ENCODE results near the gene CD99. TPM values are rescaled to one million over a fixed set of nuclear protein-coding genes. Genes with fewer than 3 reads are reported as not detected.

Gene CD99
- total and polyA plus RNA-seq, 9 of the 15 experiments (the other 6 are each of a cell fraction or from before 2014, with no cell fraction given): 5.0 to 55.3 (median 34.5) TPM

DNA sequence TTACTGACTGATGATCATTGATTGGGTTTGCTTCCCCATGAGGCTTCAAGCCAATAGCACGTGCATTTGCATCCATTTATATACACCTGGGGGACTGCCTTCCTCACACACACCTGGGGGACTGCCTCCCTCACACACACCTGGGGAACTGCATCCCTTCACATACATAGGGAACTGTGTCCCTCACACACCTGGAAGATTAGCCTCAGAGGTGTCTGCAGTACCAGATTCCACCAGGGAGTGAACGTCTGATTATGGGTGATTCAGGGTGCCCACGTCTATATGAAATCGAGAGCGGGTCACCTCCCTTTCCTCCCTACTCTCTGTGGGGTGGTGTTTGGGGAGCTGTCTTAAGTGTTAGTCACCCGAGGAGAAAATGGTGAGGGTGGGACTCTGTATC is 16.9 kb downstream of the CD99 start:
- no peak for DNase-seq (ENCODE audit: extremely low read depth in 1 of 4, low spot score in 3 of 4)
- intact Hi-C loops (cut with micrococcal nuclease) (no loop called here), in situ Hi-C loops (cut with MboI) (no loop called here)
- no peaks in the 10 kb centered on the region for H3K27me3 ChIP-seq (ENCODE audit: control insufficient read depth in 2 of 2, insufficient read depth in 2 of 2, low read length in 2 of 2)
- POLR2A ChIA-PET: no interaction called here
- H3K4me2 ChIP-seq (ENCODE audit: insufficient read depth, low read length): no peak overlapping the region
- no peaks in the 10 kb centered on the region for H3K79me2 ChIP-seq (ENCODE audit: control insufficient read depth, insufficient read depth, low read length)
- no peak for ATAC-seq
- H3K4me1 ChIP-seq (replicated peaks in 1 of 2; ENCODE audit: control insufficient read depth in 2 of 2, insufficient read depth in 2 of 2, low read length in 2 of 2): no peaks in the 10 kb centered on the region; a peak in 1 of 5 replicates
- no peak overlapping the region for H3K27ac ChIP-seq (ENCODE audit: extremely low read depth, low read depth, low read length)
- no peaks in the 10 kb centered on the region for H4K20me1 ChIP-seq (replicated peaks; ENCODE audit: control insufficient read depth, insufficient read depth, low read length)
- H2AFZ ChIP-seq (ENCODE audit: low read depth, low read length): no peak overlapping the region
- no peak for FAIRE-seq
- no peaks in the 10 kb centered on the region for H3K9me3 ChIP-seq (replicated peaks; ENCODE audit: control insufficient read depth, insufficient read depth, low read depth, low read length)
- H3K9ac ChIP-seq (ENCODE audit: insufficient read depth in 1 of 2, low read depth in 2 of 2, low read length in 2 of 2): no peak overlapping the region
- H3K4me3 ChIP-seq: no peak overlapping the region
- H3K36me3 ChIP-seq (ENCODE audit: control insufficient read depth, insufficient read depth, low read length): no peaks in the 10 kb centered on the region
- CTCF ChIA-PET (ENCODE audit: low intra/inter-chr PET ratio): no interaction called here
- no peaks in the 10 kb centered on the region for H3K9me1 ChIP-seq (ENCODE audit: control insufficient read depth, insufficient read depth, low read length)
- WGBS (ENCODE audit: insufficient coverage, low coverage, missing lambda C conversion rate): 44% methylated on average over 4 of the region's 6 CpGs
- no TSS peak for BruUV-seq (replicated peaks)
- no peak for TF ChIP-seq IRF2 (CRISPR knock-in tag; IDR thresholded peaks at IDR 0.05)
- no peak for TF ChIP-seq ZNF408 (CRISPR knock-in tag; IDR thresholded peaks at IDR 0.05; ENCODE audit: low read depth)
- TF ChIP-seq ZBTB40 (IDR thresholded peaks at IDR 0.05): no peak
- no peak for TF ChIP-seq ZBTB40 (CRISPR knock-in tag; IDR thresholded peaks at IDR 0.05)
- TF ChIP-seq, protein P1, sequence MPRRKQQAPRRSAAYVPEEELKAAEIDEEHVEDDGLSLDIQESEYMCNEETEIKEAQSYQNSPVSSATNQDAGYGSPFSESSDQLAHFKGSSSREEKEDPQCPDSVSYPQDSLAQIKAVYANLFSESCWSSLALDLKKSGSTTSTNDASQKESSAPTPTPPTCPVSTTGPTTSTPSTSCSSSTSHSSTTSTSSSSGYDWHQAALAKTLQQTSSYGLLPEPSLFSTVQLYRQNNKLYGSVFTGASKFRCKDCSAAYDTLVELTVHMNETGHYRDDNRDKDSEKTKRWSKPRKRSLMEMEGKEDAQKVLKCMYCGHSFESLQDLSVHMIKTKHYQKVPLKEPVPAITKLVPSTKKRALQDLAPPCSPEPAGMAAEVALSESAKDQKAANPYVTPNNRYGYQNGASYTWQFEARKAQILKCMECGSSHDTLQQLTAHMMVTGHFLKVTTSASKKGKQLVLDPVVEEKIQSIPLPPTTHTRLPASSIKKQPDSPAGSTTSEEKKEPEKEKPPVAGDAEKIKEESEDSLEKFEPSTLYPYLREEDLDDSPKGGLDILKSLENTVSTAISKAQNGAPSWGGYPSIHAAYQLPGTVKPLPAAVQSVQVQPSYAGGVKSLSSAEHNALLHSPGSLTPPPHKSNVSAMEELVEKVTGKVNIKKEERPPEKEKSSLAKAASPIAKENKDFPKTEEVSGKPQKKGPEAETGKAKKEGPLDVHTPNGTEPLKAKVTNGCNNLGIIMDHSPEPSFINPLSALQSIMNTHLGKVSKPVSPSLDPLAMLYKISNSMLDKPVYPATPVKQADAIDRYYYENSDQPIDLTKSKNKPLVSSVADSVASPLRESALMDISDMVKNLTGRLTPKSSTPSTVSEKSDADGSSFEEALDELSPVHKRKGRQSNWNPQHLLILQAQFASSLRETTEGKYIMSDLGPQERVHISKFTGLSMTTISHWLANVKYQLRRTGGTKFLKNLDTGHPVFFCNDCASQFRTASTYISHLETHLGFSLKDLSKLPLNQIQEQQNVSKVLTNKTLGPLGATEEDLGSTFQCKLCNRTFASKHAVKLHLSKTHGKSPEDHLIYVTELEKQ (CRISPR knock-in tag; IDR thresholded peaks at IDR 0.05): no peak
- TF ChIP-seq XRCC3 (IDR thresholded peaks at IDR 0.05): no peak
- TF ChIP-seq, protein P2, sequence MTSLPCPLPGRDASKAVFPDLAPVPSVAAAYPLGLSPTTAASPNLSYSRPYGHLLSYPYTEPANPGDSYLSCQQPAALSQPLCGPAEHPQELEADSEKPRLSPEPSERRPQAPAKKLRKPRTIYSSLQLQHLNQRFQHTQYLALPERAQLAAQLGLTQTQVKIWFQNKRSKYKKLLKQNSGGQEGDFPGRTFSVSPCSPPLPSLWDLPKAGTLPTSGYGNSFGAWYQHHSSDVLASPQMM (CRISPR knock-in tag; IDR thresholded peaks at IDR 0.05): no peak
- no peak for TF ChIP-seq SETDB1 (IDR thresholded peaks at IDR 0.05; ENCODE audit: low read length)
- no peak for TF ChIP-seq ZBTB8A (IDR thresholded peaks at IDR 0.05; ENCODE audit: partially characterized antibody)
